ENCODE measurements around the gene ADAMTSL1. TPM values are rescaled to one million over a fixed set of nuclear protein-coding genes. Genes with fewer than 3 reads are reported as not detected.

ADAMTSL1 gene
- total RNA-seq, 1 experiment from 2014 or later = 1.2 TPM

- H3K79me2 ChIP-seq (ENCODE audit: insufficient read depth, low read length) = no peaks in the 10 kb centered on the region
- no CpG with 5 or more reads among the region's 6 CpGs for WGBS (ENCODE audit: extremely low coverage, insufficient read length, low lambda C conversion rate)
- H2BK20ac ChIP-seq (ENCODE audit: low read depth, low read length, poor library complexity, severe bottlenecking) = no peak overlapping the region
- Mint-ChIP-seq H3K4me3 (no peak overlapping the region), H3K27me3 (ENCODE audit: low read depth) (peaks cover 13% of the 10 kb centered on the region), H3K36me3 (ENCODE audit: insufficient read depth in 1 of 3, low read depth in 3 of 3) (no peaks in the 10 kb centered on the region), H3K9me3 (no peaks in the 10 kb centered on the region), H3K4me1 (peaks cover 12% of the 10 kb centered on the region in 2 experiments), H3K27ac (no peak overlapping the region)
- H3K9me3 ChIP-seq (ENCODE audit: control insufficient read depth, low read depth, low read length) = no peaks in the 10 kb centered on the region
- H4K5ac ChIP-seq (ENCODE audit: insufficient read length, low read depth, low read length) = no peak overlapping the region
- H3K4me2 ChIP-seq (ENCODE audit: insufficient read depth, insufficient read length, low read length) = no peak overlapping the region
- no peak overlapping the region for H4K8ac ChIP-seq (replicated peaks; ENCODE audit: insufficient read length, low read depth, low read length)
- no peak overlapping the region for H2AFZ ChIP-seq (ENCODE audit: low read length)
- H2BK5ac ChIP-seq (ENCODE audit: insufficient read length, low read length) = no peak overlapping the region
- no peak overlapping the region for H3K23ac ChIP-seq (ENCODE audit: insufficient read length, low read depth, low read length)
- H3K9ac ChIP-seq (ENCODE audit: extremely low read depth, insufficient read length, low read length) = no peak overlapping the region
- no peak overlapping the region for H4K91ac ChIP-seq (ENCODE audit: insufficient read length, low read depth, low read length)
- H2BK15ac ChIP-seq (ENCODE audit: low read depth, low read length) = no peak overlapping the region
- H4K20me1 ChIP-seq (ENCODE audit: control insufficient read depth, insufficient read depth, insufficient read length) = no peaks in the 10 kb centered on the region
- peak; percentile 97 for TF ChIP-seq CTCF (conservative IDR thresholded peaks at IDR 0.05)
- no peak overlapping the region for H3K27ac ChIP-seq (ENCODE audit: insufficient read length, low read depth, low read length)
- H3K18ac ChIP-seq (ENCODE audit: insufficient read length, low read depth, low read length) = no peak overlapping the region
- H3T11ph ChIP-seq (ENCODE audit: low read length) = no peak overlapping the region
- H2BK12ac ChIP-seq (ENCODE audit: insufficient read length, low read depth, low read length) = no peak overlapping the region
- no peak overlapping the region for H2BK120ac ChIP-seq (ENCODE audit: low read depth, low read length, poor library complexity, severe bottlenecking)
- H3K23me2 ChIP-seq (ENCODE audit: insufficient read length, low read depth, low read length, poor library complexity, severe bottlenecking) = no peaks in the 10 kb centered on the region
- no peaks in the 10 kb centered on the region for H3K79me1 ChIP-seq (ENCODE audit: insufficient read depth, low read depth, low read length, poor library complexity, severe bottlenecking)
- H2AK5ac ChIP-seq (ENCODE audit: insufficient read length, low read length) = no peak overlapping the region
- no peaks in the 10 kb centered on the region for H3K4me1 ChIP-seq (ENCODE audit: insufficient read depth, low read length)
- DNase-seq = peak; percentile 85
- no peaks in the 10 kb centered on the region for H3K27me3 ChIP-seq (ENCODE audit: insufficient read depth, low read length)
- no peak overlapping the region for H3K14ac ChIP-seq (ENCODE audit: insufficient read depth, low read length)
- no peak overlapping the region for H3K56ac ChIP-seq (ENCODE audit: insufficient read length, low read depth, low read length)
- H3K4ac ChIP-seq (ENCODE audit: low read depth, low read length) = no peak overlapping the region
Measured at GRCh38 chr9:18442629-18443491, 31.1 kb upstream of the ADAMTSL1 start.

Measured in H9 (cell line).